HG03521 (cell line): ENCODE results near the gene ATAD3A.

ENCODE experiments used
- ATAC-seq: cut with Tn5 transposase; IDR thresholded peaks from one replicate; pipeline ENCODE4 v1.9.1; 2021; ENCODE audit warnings: mild to moderate bottlenecking, moderate library complexity; ENCODE audit not compliant: unreplicated experiment

Gene ATAD3A

DNA sequence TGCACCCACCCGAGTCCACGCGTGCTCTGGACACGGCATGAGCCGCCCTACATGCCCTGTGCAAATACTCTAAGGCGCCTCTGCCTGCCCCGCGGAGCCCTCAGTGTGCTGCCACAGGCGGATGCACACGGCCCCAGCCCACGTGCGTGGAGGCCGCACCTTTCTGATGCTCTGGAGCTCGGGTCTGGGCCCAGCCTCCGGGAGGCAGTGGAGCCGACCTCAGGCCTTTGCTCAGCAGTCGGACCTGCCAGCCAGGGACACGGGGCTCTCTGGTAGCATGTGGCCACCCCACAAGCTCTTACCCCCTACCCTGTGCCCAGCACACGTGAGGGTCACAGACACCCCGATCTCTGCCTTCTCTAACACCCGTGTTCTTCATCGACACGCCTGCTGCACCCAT, 26.4 kb downstream of the ATAD3A start:
- ATAC-seq: no peak

DNA sequence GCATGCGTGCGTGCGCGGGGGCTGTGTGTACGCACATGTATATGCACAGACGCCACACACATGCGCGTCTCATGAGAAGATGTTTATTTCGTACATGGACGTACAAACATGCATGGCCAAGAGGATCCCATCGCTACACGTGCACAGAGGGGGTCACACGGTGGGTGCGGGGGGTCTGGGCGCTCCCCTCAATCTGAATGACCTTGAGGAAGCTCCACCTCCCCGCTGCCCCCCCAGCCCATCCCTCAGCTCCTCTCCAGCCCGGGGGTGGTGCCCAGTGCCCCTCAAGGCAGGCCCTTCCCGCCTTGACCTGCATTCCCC, 27.0 kb downstream of the ATAD3A start:
- no peak for ATAC-seq

DNA sequence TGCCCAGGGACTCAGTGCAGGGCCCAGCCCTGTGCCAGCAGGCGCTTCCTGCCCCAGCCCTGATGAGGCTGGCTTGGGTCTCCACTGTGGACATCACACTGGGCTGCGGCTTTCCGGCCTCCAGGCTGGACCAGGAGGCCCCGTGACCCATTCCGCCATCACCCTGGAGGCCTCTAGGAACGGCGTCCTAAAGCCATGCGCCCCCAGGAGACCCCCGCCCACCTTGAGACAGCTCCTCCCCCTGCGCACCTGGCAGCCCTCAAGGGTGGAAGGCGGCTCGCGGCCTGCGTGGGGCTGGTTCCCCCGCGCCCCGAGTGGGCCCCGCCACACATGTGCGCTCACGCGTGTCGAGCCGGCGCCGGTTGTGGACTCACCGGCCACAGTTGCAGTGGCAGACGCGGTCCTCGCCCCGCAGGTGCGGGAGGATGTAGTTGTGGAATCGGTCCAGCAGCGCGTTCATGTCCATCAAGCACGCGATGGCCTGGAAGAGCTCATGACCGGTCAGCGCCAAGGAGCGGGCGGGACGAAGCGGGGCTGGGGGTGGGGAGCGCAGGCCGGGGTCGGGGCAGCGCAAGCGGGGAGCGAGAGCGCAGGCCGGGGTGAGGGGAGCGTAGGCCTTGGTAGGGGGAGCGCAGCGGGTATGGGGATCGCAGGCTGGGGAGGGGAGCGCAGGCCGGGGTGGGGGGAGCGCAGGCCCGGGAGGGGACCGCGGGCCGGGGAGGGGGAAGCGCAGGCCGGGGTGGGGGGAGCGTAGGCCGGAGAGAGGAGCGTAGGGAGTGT, 27.5 kb downstream of the ATAD3A start:
- no peak for ATAC-seq

DNA sequence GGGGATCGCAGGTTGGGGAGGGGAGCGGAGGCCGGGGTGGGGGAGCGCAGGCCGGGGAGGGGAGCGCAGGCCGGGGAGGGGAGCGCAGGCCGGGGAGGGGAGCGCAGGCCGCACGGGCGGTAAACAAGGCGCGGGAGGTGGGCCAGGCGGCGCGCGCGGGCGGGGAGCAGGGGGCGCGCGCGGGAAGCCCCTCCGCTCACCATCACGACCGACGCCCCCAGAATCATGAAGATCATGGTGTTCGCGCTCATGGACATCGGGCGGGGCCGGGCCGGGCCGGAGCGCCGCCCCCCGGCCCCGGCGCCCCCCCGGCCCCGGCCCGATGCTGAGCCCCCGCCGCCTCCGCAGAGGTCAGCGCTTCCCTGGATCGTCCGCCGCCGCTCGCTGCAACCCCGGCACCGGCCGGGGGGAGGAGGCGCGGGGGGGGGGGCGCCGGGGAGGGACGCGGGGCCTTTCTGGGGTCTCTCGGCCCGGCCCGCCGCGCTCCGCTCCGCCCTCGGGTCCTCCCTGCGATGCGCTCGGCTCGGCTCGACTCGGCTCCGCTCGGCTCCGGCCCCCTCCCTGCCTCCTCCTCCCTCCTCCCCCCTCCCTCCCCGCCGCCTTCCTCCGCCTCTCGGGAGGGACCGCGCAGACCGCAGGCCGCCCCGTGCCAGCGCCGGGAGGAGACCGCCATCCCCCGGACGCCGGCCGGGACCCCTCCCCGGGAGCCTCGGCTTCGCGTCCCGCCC, 28.3 kb downstream of the ATAD3A start, which contains the start of gene TMEM240:
TSS of gene TMEM240 (minus strand) at position 535 of the 728 bp plus-strand sequence. CDS start at position 257, 278 bp downstream.
- ATAC-seq: no peak

- no peak for ATAC-seq
Measured at GRCh38 chr1:1540818-1541628, 29.1 kb downstream of the ATAD3A start.

GRCh38 chr1:1541956-1542765, 30.2 kb downstream of the ATAD3A start:
- ATAC-seq: no peak

GRCh38 chr1:1542766-1543705, 31.1 kb downstream of the ATAD3A start:
- no peak for ATAC-seq

GRCh38 chr1:1543706-1544099, 31.7 kb downstream of the ATAD3A start:
- ATAC-seq: no peak

DNA sequence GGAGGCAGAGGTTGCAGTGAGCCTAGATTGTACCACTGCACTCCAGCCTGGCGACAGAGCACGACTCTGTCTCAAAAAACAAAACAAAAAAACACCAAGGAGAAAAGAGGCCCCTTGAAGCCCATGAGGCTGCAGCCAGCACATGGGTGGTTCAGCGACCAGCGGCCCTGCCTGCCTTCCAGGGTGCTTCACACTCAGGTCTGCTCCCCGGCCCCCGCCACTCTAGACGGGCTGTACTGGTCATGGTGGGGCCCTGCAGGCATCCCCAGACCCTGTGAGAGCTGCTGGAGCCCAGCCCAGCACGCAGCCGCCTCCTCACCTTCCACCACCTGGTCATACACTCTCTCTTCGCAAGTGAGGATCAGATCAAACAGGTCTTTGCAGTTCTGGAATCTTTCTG, 32.6 kb downstream of the ATAD3A start:
- no peak for ATAC-seq

DNA sequence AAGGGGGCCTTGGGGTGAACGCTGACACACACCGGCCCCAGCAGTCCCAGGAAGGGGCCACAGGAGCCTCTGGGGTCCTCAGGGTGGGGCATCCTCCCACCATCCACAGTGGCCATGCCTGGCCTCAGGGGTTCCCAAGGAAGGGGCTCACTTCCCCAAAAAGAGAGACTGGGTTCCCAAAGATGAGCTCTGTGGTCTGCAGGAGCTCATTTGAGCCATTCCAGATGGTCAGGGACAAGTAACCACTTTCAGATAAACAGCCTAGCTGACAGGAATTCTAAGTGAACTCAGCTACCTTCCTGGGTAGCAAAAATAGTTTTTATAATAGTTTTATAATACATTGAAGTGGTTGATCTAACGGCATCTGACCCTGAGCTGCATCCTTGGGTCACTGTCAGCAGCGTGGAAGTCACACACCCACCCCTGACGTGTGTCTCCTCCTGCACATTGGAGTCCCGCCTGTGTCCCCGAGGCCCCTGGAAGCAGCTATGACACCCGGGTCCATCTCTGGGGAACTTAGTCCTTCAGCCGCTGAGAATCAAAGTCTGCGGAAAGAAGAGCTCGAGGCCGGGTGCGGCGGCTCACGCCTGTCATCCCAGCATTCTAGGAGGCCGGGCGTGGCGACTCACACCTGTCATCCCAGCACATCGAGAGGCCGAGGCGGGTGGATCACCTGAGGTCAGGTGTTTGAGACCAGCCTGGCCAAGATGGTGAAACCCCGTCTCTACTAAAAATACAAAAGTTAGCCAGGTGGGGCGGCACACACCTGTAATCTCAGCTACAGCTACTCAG, 34.2 kb downstream of the ATAD3A start:
- ATAC-seq: no peak

GRCh38 chr1:1547011-1547410, 35.0 kb downstream of the ATAD3A start:
- ATAC-seq: no peak

DNA sequence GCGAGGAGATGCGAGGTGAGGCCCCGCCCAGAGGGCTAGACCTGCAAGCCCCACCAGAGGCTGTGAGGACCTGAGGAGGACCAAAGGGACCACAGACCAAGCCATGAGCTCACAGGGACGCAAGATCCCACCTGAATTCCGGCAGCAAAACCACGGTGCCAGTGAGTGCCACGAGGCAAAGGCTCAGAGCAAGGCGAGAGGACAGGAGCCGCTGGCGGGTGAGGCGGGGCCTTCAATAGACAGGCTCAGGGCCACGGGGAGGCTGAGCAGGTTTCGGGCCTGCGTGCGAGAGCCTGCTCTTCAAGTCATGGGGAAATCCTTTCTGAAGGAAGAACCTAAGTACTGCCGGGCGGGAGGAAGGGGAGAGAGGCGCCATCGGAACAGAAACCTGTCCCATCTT, 35.5 kb downstream of the ATAD3A start:
- no peak for ATAC-seq

- ATAC-seq: no peak
Measured at GRCh38 chr1:1548591-1548990, 36.6 kb downstream of the ATAD3A start.

DNA sequence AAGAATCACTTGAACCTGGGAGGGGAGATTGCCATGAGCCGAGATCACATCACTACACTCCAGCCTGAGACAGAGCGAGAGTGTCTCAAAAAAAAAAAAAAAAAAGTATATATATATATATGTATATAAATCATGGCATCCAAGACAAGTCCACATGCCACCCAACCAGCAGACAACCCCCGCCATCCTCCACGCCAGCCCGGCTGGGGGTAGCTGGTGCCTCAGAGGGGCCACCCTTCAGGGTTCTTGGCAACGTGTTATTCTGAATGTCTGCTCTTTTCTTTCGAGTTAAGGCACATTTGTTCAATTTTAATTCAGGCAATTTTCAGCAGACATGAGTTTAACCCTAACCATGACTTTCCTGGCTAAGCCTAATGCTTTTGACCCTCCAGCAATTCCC, 38.1 kb downstream of the ATAD3A start:
- ATAC-seq: no peak

DNA sequence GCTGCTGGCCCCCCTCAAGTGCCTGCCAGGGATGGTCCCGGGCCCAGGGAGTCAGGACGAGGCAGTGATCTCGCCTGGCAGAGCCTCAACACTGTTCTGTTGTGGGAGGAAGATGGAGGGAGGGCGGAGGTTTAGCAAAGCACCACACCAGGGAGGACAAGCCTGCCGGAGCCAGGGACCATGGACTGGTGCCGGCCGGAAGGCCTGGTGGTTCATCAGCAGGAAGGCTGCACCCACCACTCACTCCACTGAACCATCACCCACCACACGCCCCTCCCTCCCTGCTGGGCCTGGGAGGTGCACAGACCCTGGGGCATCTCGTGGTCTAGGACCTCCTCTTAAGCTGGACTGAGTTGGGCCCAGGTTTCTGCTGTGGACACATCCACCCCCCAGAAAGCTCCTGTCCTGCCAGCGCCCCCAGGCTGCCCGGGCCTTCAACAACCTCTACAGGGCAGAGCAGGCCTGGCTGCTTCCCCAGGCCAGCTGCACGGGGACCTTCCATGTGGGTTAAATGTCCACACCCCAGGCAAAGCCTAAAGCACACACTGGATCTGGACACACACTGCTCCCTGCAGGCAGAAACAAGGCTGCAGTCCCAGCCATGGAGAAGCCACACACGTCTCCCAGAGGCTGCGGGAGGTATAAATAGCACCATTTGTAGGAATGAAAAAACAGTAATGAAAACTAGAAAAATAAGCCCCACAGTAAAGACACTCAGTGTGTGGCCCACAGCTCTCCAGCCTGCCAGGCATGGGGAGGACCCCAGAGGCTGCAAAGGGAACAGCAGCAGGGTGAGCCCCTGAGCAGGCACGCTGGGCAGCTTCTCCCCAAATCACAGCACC, 38.9 kb downstream of the ATAD3A start:
- ATAC-seq: no peak

- no peak for ATAC-seq
Measured at GRCh38 chr1:1551524-1552262, 39.7 kb downstream of the ATAD3A start.

- no peak for ATAC-seq
Measured at GRCh38 chr1:1552263-1552639, 40.3 kb downstream of the ATAD3A start.
